ENCODE data around the gene RAB7B. TPM values are rescaled to one million over a fixed set of nuclear protein-coding genes. Genes with fewer than 3 reads are reported as not detected.
A peak's percentile ranks its signal among the peaks of the same experiment; 100 is the strongest.

The RAB7B gene
- total RNA-seq, 4 donors from 2014 or later: 4.8 to 12.6 (median 8.7) TPM

GRCh38 chr1:205939690-205940330 lies 63.4 kb downstream of the RAB7B start:
- Histone ChIP-seq H3K4me3 (replicated peaks in 1 of 3) (no peak overlapping the region), H3K27ac (no peak overlapping the region), H3K9me3 (no peaks in the 10 kb centered on the region), H3K4me1 (peaks cover 12 to 18% of the 10 kb centered on the region in 2 donors), H3K27me3 (no peaks in the 10 kb centered on the region), H3K36me3 (no peaks in the 10 kb centered on the region)
- intact Hi-C loops (cut with DNase I): no loop called here
- 50 to 52% methylated on average over 7 of the region's 7 CpGs for WGBS, 2 donors
- peak; percentile 54 to 58 for DNase-seq
- TF ChIP-seq, protein P1, sequence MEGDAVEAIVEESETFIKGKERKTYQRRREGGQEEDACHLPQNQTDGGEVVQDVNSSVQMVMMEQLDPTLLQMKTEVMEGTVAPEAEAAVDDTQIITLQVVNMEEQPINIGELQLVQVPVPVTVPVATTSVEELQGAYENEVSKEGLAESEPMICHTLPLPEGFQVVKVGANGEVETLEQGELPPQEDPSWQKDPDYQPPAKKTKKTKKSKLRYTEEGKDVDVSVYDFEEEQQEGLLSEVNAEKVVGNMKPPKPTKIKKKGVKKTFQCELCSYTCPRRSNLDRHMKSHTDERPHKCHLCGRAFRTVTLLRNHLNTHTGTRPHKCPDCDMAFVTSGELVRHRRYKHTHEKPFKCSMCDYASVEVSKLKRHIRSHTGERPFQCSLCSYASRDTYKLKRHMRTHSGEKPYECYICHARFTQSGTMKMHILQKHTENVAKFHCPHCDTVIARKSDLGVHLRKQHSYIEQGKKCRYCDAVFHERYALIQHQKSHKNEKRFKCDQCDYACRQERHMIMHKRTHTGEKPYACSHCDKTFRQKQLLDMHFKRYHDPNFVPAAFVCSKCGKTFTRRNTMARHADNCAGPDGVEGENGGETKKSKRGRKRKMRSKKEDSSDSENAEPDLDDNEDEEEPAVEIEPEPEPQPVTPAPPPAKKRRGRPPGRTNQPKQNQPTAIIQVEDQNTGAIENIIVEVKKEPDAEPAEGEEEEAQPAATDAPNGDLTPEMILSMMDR (IDR thresholded peaks at IDR 0.05): no peak
- TF ChIP-seq POLR2A (IDR thresholded peaks at IDR 0.05): no peak

DNA sequence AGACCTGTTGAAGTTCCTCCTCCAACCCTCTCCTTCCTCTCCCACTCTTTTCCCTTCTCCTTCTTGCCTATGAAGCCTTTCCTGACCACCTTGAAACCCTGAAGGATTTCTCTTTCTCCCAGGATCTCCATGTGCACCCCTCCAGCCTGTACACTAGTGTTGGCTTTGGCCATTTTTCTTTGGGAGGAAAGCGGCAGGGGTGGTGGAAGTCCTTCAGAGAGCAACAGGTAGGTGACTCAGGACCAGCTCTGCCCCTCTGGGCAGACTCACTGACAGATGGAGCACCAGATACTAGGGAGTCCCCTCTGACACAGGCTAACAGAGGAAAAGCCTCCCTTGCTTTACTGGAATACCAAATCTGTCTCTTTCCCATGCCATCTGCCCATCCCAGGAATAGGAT lies 64.5 kb downstream of the RAB7B start:
- WGBS, 2 donors: 100% methylated on average over 1 of the region's 1 CpG

GRCh38 chr1:205936846-205937586 lies 66.2 kb downstream of the RAB7B start:
- WGBS, 2 donors: 87 to 93% methylated on average over 7 of the region's 7 CpGs
- intact Hi-C loops (cut with DNase I): no loop called here

More for the DNA sequence above, 64.5 kb downstream of the RAB7B start:
- Histone ChIP-seq H3K4me3 (replicated peaks in 1 of 3) (no peak overlapping the region), H3K9me3 (no peaks in the 10 kb centered on the region), H3K27me3 (no peaks in the 10 kb centered on the region), H3K36me3 (no peaks in the 10 kb centered on the region), H3K4me1 (peaks cover 23 to 29% of the 10 kb centered on the region in 2 donors), H3K27ac (no peak overlapping the region)
- no peak for DNase-seq
- TF ChIP-seq, protein P1 (IDR thresholded peaks at IDR 0.05): no peak
- no peak for TF ChIP-seq POLR2A (IDR thresholded peaks at IDR 0.05)
- intact Hi-C loops (cut with DNase I): no loop called here

GRCh38 chr1:205936311-205936710 lies 66.9 kb downstream of the RAB7B start:
- 71 to 82% methylated on average over 6 of the region's 6 CpGs for WGBS, 2 donors
- Histone ChIP-seq H3K36me3 (no peaks in the 10 kb centered on the region), H3K4me1 (peaks cover 35 to 44% of the 10 kb centered on the region in 2 donors), H3K4me3 (replicated peaks in 1 of 3) (no peak overlapping the region), H3K27ac (peak overlapping the region in 2 of 3 donors; percentile 82 to 89), H3K27me3 (no peaks in the 10 kb centered on the region), H3K9me3 (no peaks in the 10 kb centered on the region)
- intact Hi-C loops (cut with DNase I): no loop called here
- TF ChIP-seq, protein P1 (IDR thresholded peaks at IDR 0.05): no peak
- no peak for TF ChIP-seq POLR2A (IDR thresholded peaks at IDR 0.05)
- DNase-seq: no peak

More at GRCh38 chr1:205936846-205937586, 66.2 kb downstream of the RAB7B start:
- H3K9me3 ChIP-seq: no peaks in the 10 kb centered on the region
- H3K4me3 ChIP-seq (replicated peaks in 1 of 3): no peak overlapping the region
- DNase-seq: no peak
- H3K27ac ChIP-seq: peak overlapping the region in 1 of 3 donors; percentile 89
- H3K36me3 ChIP-seq: no peaks in the 10 kb centered on the region
- H3K4me1 ChIP-seq: peaks cover 35 to 44% of the 10 kb centered on the region in 2 donors
- TF ChIP-seq, protein P1 (IDR thresholded peaks at IDR 0.05): no peak
- no peak for TF ChIP-seq POLR2A (IDR thresholded peaks at IDR 0.05)
- no peaks in the 10 kb centered on the region for H3K27me3 ChIP-seq

DNA sequence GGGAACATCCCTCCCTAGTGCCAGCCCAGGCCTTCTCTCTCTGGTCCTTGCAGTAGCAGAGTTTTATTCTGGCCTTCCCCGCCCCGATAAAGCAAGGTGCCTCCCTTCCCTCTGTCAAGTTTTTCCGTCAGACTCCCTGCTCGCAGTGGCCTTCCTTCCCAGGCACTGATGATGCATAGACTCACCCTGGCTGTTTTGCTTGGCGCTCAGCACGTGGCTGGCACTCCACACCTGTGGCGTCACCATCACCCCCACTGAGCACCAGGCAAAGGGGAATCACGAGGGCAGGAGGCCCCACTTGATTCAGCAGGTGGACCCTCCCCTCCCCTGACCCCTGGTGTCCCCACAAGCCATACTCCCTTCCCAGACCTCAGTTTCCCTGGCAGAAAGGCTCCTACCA lies 67.3 kb downstream of the RAB7B start:
- H3K36me3 ChIP-seq: no peaks in the 10 kb centered on the region
- TF ChIP-seq, protein P1 (IDR thresholded peaks at IDR 0.05): no peak
- TF ChIP-seq POLR2A (IDR thresholded peaks at IDR 0.05): peak in 1 of 2 donors; percentile 53
- 62 to 70% methylated on average over 8 of the region's 8 CpGs for WGBS, 2 donors
- no peaks in the 10 kb centered on the region for H3K27me3 ChIP-seq
- intact Hi-C loops (cut with DNase I): no loop called here
- no peak overlapping the region for H3K4me3 ChIP-seq (replicated peaks in 1 of 3)
- H3K9me3 ChIP-seq: no peaks in the 10 kb centered on the region
- H3K27ac ChIP-seq: peak overlapping the region; percentile 2 to 89 (median 82)
- peak; percentile 56 to 60 for DNase-seq
- H3K4me1 ChIP-seq: peaks cover 35 to 44% of the 10 kb centered on the region in 2 donors
